MM.1S (cell line): ENCODE results near the gene AGAP1.

ENCODE experiments used
- CTCF ChIP-seq: fragments of 300-600 bp; sonication (generic); IDR thresholded peaks from 2 replicates; pipeline ENCODE4 v1.5.1; 2016; ENCODE audit warnings: antibody characterized with exemption, low read length, mixed read lengths
- EZH2phosphoT487 ChIP-seq: fragments of 300-600 bp; sonication (generic); IDR thresholded peaks from 2 replicates; pipeline ENCODE4 v1.6.1; 2018; ENCODE audit warnings: antibody characterized with exemption, low read length

DNA sequence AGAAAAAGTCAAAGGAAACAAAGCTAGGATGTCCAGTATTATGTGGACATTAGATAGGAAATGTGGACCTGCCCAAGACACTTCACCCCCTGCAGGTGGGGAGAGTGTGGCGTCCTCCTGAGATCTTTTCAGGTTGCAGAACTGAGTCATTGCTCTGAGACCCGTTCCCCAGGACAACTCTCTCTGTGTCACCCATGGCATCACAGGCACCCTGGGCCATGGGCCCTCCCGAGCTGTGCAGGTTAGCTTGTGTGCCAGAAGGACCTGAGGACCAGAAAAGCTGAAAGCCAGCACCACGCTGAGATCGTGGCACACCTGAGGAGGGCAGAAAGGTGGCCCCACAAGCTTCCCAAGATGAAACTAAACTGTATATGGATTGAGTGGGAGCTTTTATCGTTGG, 229.5 kb downstream of the AGAP1 start:
- TF ChIP-seq CTCF = no peak
- no peak for TF ChIP-seq EZH2phosphoT487
